RCC 7860 (cell line): Measurements from ENCODE around the gene MAPK13.
"Not testable (repeated sequence)": the region's sequence is repeated elsewhere in the genome, so short reads cannot be mapped to it uniquely, and the experiment has no call there.

Source experiments
- DNase-seq: peaks from one replicate; pipeline ENCODE4 v3.0.0-alpha.2; 2015; ENCODE audit warnings: low spot score
- FAIRE-seq: peaks from 2 replicates; lab custom pipeline; 2012; peaks lifted over from hg19 to GRCh38; lab: Jason Lieb, UNC

MAPK13 gene

DNA sequence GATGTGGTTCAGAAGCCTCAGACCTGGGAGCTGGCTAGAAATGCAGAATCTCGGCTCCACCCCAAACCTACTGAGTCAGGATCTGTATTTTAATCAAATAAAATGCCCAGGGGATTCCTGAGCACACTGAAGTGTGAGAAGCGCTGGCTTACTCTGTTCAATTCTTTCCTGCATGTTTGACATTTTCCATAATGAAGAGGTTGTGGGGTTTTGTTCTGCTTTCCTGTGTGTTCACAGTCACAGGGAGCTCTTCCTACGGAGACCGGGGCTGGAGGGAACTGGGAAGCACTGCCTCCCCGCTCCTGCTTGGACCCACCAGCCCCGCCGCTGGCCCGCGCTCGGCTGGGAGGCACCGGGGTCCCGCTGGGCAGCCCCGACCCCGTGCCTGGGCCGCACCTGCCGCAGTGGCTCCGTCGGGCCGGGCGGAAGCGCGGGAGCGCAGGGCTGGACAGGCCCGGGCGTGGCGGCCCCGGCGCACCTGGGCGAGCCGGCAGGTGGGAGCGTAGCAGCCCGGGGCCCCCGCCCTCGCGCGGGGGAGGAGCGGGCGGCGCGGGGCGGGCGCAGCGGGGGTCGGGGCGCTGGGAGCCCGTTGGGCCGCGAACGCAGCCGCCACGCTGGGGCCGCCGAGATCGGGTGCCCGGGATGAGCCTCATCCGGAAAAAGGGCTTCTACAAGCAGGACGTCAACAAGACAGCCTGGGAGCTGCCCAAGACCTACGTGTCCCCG is at the start of gene MAPK13:
TSS of gene MAPK13 (plus strand) at position 573 of the 726 bp plus-strand sequence. CDS start at position 643, 70 bp downstream.
- FAIRE-seq (no peak), DNase-seq (no peak)

DNA sequence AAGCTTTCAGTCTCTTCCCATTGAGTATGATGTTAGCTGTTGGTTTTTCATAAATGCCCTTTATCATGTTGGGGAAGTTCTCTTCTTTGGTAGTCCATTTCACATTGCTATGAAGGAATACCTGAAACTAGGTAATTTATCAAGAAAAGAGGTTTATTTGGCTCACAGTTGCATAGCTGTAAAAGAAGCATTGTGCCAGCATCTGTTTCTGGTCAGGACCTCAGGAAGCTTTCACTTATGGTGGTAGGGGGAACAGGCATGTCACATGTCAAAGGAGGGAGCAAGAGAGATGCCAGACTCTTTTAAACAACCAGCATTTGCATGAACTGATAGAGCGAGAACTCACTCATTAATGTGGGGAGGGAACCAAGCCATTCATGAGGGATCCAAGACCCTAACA is 48.0 kb upstream of the MAPK13 start:
- DNase-seq (no peak), FAIRE-seq (no peak)

DNA sequence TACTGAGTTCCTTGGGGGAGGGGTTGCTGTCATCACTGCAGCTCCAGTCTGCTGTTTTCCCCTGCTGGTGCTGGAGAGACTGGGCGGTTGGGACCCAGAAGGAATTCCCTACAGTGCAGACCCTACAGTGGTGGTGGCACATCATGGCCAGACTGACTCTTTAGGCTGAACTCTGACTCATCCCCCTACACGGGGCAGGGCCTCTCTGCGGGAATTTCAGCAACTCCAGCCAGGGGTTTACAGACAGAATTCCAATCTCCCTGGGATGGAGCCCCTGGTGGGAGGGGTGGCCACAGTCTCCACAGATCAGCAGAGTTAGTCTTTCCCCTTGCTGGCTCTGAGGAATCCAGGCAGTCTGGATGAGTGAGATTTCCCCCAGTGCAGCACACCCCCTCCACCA is 46.9 kb upstream of the MAPK13 start:
- FAIRE-seq = no peak

DNA sequence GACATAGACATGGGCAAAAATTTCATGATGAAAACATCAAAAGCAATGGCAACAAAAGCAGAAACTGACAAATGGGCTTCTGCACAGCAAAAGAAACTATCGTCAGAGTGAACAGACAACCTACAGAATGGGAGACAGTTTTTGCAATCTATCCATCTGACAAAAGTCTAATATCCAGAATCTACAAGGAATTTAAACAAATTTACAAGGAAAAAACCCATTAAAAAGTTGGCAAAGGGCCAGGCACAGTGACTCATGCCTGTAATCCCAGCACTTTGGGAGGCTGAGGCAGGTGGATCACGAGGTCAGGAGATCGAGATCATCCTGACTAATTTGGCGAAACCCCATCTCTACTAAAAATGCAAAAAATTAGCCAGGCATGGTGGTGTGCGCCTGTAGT is 42.1 kb upstream of the MAPK13 start:
- FAIRE-seq, DNase-seq: not testable (repeated sequence)

More for the DNA sequence above, 46.9 kb upstream of the MAPK13 start:
- no peak for DNase-seq

DNA sequence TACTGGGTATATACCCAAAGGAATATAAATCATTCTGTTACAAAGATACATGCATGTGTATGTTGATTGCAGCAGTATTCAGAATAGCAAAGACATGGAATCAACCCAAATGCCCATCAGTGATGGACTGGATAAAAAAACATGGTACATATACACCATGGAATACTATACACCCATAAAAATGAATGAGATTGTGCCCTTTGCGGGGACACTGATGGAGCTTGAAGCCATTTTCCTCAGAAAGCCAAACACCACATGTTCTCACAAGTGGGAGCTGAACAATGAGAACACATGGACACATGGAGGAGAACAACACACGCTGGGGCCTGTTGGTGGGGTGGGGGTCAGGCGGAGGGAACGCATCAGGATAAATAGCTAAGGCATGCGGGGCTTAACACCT is 41.3 kb upstream of the MAPK13 start:
- DNase-seq = no peak
- no peak for FAIRE-seq

DNA sequence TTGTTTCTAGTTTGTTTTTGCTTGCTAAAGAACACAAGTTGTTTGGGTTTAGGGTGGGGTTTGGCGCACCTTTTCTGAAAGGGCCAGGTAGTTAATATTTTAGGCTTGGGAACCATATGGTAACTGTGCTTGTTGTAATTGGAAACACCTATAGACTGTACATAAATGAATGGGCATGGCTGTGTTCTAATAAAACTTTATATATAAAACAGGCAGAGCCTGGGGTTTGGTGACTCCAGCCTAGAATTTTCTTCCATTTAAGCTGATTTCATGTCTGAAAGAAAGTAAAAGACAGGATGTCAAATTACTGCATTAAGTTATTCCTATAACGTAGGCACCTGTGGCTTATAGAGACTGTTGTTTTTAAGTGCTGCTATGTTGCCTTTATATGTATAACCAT is 36.1 kb upstream of the MAPK13 start:
- FAIRE-seq = no peak

DNA sequence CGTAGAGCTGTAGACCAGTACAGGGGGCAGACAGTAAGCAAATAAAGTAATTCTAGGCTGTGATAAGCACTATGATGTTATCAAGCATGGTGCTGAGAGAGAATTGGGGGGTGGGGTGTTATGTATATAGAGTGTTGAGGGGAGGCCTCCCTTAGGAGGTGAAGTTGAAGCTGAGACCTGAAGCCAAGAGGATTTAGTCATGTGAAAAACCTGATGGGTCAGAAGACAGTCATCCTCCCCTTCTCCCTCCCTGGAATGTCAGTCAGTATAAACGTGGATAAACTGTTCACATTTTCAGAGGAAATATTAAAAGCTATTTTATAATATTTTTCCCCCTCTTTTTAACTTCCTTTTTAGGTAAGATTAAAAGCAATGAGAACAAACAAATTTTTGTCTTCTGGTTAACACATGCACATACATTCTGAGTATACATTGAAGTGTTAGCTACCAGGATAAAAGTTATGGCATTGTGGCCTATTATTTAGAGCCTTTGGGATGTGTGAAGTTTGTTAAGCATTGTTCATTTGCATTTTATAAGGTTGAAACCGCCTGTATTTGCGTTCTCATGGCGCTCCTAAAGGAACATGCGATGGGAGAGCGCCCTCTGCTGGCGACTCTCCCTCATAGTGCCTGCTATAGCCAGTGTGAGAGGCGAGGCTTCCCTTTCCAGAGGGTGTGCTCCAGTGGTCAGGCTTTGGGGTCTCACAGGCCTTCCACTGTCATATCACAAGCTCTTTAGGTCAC is 35.4 kb upstream of the MAPK13 start:
- FAIRE-seq (no peak), DNase-seq (peak; percentile 51)

More for the DNA sequence above, 36.1 kb upstream of the MAPK13 start:
- DNase-seq = no peak

DNA sequence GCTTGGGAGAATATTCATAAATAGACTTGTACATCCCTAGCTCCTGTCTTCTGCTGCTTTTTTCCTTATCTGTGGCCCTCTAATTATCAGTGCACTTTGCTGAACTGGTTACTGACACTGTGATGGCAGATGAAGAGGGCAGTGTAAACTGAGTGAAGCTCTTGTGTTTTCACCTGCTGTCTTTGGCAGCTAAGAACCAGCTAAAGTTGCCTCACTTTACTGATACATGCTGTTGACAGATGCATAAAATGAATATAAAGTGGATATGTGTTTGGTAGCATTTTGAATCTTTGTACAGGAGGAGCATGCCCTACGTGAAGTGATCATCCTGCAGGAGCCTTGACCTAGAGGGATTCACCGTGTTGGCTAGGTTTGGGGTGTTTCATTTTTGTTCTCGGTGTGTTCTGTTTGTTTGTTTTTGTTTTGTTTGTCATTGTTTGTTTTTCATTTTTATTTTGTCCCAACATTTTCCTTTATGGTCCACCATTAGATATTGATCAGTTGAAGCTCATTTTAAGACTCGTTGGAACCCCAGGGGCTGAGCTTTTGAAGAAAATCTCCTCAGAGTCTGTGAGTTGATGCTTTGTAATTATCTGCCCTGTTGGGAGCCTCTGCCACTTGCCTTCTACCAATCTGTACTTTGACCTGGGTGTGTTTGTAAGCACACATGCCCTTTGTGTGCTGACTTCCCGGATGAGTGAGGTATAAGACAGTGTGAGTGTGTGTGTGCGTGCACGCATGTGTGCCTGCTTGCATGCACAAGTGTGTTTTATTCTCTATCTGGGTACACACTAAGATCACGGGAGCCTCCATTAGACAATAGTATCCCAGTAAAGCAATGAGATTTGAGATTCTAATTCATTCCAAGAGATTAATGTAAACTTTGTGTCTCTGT is 34.6 kb upstream of the MAPK13 start:
- DNase-seq (no peak), FAIRE-seq (no peak)

DNA sequence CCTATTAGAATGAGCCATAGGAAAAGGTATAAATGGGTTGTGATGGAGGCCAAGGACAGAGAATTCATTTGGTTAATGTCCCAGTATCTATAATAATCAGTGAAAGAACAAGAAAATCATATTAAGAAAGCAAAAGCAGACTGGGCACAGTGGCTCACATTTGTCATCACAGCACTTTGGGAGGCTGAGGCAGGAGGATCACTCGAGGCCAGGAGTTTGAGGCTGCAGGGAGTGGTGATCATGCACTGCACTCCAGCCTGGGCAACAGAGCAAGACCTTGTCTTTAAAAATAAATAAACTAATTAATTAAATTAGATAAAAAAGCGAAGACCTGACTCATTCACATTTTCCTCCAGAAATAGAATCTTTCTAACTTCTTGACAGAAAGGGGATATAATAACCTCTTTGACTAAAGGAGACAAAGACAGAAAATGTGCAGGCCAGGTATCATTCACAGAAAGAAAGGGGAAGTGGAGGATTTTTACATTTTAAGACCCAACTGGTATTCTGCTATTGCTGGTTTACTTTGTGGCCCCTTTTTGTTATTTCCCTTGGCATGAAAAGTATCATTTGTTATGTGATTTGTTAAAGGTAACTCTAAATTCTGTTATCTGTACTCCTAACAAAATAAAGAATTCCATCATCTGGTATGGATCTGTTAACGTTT is 31.9 kb upstream of the MAPK13 start:
- FAIRE-seq (no peak), DNase-seq (no peak)

DNA sequence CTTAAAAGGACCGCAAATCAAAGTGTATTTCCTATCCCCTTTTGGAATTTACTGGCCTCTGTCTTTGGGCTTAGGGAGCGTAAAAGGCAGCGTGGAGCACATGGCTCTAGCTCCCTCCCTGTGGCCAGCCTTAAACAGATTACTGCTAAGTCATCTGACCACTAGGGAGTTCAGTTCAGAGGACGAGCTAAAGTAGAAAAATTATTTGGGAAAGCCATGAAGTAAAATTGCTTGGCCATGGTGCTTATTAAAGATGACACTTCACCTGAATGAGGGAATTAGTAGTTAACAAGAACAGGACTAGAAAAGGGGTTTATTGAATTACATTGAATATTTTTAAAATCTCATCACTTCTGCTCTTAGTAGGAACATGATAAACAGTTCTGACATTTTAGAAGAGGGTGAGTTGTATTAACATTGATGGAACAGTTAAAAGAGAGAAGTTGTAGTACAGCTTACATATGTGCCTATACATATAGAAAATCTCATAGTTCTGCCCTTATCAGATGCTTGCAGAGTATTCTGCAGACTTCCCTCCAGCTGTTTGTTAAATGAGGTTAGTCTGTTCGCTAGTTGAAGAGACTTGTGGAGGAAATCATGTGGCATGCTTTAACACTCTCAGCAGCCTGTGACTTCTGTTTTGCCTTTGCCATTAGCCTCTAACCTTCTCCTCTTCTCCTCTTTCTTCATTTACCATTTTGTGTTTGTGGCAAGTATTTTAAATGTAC is 31.2 kb upstream of the MAPK13 start:
- DNase-seq (no peak), FAIRE-seq (no peak)

DNA sequence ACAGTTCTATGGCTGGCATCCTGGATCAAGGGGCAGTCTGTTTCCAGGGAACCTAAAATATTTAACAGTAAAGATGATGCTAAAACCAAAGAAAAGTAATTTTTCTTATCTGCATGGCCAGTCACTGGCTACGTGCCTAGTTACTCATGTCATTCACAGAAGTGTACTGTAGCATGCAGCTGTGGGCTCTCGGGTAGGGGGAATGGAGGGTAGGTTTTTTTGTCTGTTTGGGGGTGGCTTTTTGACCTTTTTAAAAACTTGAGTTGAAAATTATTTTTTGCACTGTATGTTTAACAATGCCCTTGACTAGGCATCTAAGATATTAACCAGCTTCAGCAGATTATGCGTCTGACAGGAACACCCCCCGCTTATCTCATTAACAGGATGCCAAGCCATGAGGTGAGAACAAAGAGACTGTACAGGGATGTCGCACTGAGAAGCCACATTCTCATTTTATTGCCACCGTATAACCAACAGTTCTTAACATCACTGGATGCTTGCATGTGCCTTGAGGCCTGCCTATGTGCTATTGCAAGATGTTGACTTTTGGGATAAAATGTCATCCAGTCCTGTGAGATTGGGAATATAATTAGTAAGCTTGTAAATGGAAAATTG is 30.3 kb upstream of the MAPK13 start:
- no peak for DNase-seq

DNA sequence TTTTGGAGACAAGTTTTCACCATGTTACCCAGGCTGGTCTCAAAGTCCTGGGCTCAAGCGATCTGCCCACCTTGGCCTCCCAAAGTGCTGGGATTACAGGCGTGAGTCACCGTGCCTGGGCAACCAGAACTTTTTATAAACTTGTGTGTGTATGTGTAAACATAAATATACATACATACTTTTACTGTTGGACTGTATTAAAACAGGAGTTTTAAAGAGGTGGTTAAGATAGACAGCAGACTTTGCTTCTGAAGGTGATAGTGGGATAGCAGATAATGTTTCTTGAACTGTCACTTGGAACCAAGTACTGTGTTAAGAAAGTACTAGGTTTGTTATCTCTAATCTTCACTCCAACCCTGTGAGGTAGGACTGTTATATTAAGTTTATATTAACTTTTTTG is 28.6 kb upstream of the MAPK13 start:
- no peak for DNase-seq
- FAIRE-seq = no peak

More for the DNA sequence above, 30.3 kb upstream of the MAPK13 start:
- no peak for FAIRE-seq

DNA sequence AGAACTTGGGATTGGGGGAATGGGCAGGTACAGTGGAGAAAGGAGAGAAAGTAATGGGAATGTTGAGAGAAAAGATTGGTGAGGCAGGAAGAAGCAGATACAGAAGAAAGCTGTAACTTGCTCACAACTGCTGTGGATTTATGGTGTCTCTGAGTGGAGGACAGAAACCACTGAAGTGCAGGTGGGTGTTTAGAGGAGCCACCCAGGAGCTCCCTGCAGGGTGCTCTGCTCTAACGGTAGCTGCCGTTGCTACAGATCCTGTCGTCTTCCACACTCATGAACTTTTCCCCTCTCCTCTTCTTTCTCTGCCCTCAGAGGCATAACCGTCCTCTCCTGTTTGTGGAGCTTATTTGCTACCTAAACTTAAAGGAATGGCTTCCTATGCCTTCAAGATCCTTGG is 27.5 kb upstream of the MAPK13 start:
- DNase-seq (no peak), FAIRE-seq (no peak)

DNA sequence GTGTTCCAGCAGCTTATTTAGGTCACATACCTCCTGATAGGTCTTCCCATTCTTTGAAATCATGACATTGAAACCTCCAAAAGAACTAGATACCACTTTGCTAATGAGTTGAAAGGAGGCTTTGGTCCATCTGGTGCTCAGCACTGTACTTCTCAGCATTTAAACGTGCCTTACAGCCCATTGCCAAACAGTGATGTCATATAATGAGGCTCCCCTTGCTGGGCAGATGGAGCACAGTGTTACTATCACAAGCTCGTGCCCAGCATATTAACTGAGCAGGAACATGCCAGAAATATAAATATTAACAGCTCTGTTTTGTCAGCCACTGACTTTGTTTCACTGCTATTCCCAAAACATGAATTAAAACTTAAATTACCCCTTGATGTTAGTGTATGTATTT is 25.5 kb upstream of the MAPK13 start:
- DNase-seq (no peak), FAIRE-seq (no peak)

DNA sequence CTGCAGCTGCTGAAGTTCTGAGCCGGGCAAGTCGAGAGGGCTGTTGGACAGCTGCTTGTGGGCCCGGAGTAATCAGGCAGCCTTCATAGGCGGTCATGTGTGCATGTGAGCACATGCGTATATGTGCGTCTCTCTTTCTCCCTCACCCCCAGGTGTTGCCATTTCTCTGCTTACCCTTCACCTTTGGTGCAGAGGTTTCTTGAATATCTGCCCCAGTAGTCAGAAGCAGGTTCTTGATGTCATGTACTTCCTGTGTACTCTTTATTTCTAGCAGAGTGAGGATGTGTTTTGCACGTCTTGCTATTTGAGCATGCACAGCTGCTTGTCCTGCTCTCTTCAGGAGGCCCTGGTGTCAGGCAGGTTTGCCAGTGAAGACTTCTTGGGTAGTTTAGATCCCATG is 21.2 kb upstream of the MAPK13 start:
- no peak for FAIRE-seq

DNA sequence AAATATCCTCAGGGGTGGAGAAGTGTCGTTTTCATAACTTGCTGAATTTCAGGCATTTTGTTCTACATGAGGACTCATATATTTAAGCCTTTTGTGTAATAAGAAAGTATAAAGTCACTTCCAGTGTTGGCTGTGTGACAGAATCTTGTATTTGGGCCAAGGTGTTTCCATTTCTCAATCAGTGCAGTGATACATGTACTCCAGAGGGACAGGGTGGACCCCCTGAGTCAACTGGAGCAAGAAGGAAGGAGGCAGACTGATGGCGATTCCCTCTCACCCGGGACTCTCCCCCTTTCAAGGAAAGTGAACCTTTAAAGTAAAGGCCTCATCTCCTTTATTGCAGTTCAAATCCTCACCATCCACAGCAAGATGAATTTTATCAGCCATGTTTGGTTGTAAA is 20.3 kb upstream of the MAPK13 start:
- DNase-seq (no peak), FAIRE-seq (no peak)

More for the DNA sequence above, 21.2 kb upstream of the MAPK13 start:
- DNase-seq = no peak

DNA sequence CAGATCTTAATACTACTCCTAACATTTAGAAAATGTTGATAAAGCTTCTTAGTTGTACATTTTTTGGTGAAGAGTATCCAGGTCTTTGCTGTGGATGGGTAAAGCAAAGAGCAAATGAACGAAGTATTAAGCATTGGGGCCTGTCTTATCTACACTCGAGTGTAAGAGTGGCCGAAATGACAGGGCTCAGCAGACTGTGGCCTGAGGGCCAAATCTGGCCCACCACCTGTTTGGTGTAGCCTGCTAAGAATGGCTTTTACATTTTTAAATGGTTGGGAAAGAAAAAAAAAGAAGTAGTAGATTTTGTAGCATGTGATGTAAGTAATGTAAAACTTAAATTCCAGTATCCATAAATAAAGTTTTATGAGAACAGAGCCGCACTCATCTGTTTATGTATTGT is 19.4 kb upstream of the MAPK13 start:
- FAIRE-seq (no peak), DNase-seq (no peak)

DNA sequence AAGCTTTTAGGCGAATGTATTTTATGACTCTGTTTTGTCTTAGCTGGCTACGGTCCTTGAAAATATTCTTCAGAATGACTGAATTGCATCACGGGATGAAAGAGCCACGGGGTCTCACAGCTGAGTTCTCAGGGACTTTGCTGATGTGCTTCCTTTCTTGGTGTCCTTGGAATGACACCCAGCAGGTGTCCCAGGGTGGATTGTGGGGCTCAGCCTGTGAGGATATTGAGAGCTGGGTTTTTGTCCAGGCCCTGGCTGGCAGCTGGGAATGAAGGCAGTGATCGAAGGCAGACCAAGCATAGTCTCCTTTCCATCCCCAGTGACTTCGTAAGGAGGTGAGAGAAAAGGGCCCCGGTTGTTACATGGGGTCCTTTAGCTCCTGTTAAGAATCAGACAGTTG is 18.8 kb upstream of the MAPK13 start:
- DNase-seq (no peak), FAIRE-seq (no peak)

DNA sequence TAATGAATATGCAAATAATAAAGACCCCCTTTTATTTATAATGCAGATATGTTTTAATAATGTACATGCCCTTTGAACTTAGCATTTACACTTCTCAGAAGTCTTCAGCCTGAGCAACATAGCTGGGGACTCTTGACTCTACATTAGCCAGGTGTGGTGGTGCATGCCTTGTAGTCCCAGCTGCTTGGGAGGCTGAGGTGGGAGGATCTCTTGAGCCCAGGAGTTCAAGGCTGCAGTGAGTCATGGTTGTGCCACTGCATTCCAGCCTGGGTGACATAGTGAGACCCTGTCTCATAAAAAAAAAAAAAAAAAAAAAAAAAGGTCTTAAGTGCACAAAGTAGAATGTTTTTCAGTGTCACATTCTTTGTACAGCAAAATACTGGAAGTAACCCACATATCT is 17.3 kb upstream of the MAPK13 start:
- FAIRE-seq = no peak
- DNase-seq = no peak

DNA sequence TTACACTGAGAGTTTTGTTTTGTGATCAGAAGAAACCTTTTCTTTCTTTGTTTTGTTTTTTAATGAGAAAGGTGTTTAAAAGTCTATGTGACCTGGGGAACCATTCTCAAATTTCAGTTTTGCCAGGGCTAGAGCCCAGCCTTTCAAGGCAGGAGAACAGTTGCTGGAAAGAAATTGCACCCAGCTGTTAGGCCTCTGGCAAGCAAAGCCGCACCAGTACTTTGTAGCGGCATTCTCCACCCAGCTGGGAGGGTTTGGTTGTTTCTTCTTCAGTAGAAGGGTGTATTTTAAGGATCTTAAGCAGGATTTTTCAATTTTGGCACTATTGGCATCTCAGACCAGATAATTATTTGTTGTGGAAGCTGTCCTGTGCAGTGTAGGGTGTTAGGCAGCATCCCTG is 16.6 kb upstream of the MAPK13 start:
- FAIRE-seq (no peak), DNase-seq (no peak)
